GM12801 (cell line): Measurements from ENCODE around the gene ANO9.

ENCODE experiments used
- TF ChIP-seq, protein P1 (sequence below): IDR thresholded peaks from one replicate; pipeline ENCODE4 v1.5.1; 2011; ENCODE audit warnings: control low read depth; ENCODE audit not compliant: insufficient read length; ENCODE audit errors: extremely low read depth

Gene ANO9

DNA sequence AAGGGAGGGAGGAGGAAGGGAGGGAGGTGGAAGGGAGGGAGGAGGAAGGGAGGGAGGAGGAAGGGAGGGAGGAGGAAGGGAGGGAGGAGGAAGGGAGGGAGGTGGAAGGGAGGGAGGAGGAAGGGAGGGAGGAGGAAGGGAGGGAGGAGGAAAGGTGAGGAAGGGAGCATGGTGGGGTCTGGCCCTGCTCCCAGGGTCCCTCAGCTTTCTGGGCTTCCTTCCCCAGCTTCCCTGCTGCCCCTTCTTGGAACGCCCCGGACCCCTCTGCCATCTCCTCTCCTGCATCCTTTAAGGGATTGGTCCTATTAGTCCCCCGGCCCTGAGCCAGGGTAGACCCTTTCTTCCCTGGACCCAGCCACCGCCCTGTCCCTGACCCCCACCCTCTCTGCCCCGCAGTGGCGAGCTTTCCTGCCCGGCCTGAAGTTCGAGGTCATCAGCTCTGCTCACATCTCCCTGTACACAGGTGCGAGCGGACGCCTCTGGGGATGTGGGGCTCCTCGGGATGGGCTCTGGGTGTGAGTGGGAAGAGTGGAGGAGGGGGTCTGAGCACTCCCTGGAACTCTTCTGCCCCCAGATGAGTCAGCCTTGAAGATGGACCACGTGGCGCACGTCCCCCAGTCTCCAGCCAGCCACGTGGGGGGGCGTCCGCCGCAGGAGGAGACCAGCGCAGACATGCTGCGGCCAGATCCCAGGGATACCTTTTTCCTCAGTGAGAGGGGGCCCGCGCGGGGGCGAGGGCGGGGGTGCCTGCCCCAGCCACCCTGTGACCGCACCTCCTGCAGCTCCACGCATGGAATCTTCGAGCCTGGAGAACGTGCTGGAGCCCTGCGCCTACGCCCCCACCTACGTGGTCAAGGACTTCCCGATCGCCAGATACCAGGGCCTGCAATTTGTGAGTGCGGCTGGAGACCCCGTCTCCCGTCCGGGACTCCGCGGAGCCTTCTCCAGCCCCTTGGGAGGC lies 66.5 kb downstream of the ANO9 start:
- TF ChIP-seq, protein P1, sequence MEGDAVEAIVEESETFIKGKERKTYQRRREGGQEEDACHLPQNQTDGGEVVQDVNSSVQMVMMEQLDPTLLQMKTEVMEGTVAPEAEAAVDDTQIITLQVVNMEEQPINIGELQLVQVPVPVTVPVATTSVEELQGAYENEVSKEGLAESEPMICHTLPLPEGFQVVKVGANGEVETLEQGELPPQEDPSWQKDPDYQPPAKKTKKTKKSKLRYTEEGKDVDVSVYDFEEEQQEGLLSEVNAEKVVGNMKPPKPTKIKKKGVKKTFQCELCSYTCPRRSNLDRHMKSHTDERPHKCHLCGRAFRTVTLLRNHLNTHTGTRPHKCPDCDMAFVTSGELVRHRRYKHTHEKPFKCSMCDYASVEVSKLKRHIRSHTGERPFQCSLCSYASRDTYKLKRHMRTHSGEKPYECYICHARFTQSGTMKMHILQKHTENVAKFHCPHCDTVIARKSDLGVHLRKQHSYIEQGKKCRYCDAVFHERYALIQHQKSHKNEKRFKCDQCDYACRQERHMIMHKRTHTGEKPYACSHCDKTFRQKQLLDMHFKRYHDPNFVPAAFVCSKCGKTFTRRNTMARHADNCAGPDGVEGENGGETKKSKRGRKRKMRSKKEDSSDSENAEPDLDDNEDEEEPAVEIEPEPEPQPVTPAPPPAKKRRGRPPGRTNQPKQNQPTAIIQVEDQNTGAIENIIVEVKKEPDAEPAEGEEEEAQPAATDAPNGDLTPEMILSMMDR: no peak

DNA sequence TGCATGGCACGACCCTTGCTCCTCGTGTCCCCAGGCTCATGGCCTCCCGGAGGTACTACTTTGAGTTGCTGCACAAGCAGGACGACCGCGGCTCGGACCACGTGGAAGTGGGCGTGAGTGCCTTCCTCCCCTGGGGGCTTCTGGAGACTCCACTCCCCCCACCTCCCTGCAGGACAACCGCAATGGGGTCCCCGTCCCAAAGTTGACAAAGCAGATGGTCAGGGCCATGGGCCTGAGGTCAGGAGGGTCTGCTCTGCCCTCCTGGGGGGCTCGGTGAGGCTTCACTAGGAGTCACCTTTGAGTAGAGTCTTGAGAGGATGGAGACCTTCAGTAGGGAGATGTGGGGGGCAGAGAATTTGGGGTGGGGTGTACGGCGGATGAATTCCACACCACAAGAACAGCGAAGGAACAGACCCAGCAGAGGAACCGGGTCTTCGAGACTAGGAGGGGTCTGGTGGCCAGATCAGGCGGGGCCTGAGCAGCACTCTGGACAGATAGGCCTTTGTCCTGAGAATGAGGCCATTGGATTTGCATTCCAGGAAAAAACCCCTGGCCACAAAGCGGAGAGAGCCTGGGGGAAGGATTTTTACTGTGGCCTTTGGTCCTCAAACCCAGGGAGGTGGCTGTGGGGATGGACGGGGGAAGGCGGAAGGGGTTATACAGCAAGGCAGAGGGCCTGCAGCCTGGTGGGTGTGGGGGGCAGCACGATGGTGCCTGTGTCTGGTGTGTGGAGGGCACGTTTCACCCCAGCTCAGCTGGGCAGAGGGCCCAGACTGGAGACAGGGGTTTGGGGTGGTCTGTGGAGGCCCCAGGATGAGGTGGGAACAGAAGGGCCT lies 67.9 kb downstream of the ANO9 start:
- TF ChIP-seq, protein P1: no peak

DNA sequence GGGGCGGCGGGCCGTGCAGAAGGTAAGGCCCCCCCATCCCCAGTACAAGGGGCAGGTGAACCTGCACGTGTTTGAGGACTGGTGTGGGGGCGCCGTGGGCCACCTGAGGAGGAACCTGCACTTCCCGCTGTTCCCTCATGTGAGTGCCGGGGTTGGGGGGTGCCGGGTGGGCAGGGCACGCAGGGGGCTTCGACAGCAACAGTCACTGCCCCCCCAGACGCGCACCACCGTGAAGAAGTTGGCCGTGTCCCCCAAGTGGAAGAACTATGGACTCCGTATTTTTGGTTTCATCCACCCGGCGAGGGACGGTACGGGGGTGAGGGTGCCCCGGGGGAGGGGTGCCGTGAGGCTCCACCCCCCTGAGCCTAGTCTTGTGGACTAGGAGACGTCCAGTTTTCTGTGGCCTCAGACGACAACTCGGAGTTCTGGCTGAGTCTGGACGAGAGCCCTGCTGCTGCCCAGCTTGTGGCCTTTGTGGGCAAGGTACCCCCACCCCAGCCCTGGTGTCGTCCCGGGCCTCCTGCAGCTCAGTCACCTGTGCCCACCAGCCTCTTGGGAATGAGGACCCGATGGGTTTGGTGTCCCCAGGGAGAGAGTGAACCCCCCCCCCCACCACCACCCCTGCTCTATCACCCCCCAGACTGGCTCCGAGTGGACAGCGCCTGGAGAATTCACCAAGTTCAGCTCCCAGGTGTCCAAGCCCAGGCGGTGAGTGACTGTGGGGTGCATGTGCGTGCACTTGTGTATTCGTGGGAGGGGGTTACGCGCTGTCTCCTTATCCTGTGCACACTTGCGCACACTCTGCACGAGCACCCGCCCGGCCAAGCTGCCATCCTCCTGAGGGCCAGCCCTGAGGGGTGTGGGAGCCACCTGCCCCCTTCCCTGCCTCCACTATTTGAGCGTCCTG lies 68.7 kb downstream of the ANO9 start:
- TF ChIP-seq, protein P1: no peak

DNA sequence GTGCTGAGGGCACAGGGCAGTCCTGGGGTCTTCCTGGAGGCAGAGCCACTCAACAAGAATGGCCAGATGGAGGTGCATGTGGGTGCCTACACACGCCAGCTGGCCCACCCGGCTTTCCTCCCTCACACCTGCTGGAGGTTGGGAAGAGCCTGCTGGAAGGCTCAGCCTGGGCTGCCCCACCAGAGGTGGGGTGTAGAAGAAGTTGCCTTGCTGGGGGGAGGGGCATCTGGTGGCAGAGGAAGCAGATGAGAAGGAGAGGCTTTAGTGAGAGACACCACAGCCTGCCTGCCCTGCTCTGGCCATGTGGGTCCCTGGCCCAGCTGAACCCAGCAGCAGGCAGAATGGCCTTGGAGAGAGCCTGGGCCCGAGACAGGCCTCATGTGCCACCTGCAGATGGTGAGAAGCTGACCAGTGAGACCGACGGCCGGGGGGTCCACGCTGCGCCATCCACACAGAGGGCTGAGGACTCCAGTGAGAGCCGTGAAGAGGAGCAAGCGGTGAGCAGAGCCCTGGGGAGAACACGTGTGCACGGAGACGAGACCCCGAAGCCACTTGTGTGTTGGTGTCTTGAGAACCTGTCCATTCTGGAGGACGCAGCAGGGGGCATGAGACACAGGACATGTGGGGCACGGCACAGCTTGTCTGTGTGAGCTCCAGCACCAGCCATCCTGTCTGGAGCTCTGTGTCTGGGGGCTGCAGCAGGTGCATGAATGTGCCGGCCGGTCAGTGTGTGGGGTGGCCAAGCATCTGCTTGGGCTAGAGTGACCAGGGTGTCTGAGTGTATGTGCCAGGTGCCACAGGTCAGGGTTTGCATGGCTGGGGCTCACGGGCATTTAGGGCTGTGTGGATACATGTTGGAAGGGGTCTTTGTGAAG lies 69.9 kb downstream of the ANO9 start:
- TF ChIP-seq, protein P1: no peak

DNA sequence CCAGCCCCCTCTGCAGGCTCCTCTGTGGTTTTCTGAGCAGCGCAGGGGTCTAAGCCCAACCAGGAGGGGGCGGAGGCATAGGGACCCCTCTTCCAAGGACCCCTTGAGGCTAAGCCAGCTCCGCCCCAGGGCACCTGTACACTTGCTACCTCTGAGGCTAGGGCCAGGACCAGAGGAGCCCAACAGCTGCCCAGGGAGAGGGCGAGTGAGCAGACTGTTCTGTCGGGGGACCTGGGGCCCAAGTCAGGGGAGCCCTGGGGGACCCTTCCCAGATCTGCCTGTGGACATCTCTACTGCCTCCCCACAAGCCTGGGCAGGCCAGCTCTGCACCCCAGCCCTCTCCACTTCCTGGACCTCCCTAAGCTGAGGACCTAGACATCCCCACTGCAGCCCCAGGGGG lies 70.8 kb downstream of the ANO9 start:
- TF ChIP-seq, protein P1: no peak

DNA sequence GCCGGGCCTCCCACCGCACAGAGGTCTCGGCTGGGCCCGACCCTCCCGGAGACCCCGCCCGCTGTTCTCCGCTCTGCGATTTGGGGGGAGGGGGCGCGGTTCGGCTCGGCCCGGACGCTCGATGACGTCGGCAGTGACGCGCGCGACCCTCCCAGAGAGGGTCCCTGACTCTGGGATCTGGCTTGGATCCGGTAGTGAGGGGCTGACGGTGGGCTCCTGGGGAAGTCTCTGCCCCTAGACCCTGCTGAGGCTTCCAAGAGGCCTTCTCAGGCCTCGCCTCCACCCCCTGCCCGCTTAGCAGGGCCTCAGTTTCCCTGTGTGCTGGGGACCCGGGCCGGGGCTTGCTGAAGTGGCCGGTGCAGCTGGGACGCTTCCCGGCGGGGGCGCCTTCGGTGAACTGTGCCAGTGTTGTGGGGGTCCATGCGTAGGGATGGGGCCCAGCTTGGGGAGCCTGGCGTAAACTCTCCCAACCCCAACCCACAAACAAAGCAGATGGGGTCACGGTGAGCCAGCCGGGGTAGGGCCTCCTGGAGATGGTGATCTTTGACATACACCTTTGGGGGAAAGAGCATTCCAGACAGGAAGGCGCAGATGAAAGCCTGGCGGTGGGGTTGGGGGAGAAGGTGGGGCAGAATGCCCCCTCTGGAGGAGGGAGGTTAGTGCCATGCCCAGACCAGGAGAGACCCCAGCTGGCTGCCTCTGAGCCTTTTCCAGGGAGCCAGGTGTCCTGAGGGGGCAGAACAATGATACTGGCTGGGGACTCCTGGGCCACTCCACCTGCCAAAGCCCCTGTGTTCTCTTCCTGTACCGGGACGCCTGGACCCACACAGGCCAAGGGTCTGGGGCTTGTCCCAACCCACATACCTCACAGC lies 71.5 kb downstream of the ANO9 start:
- TF ChIP-seq, protein P1: no peak
